Liver (tissue), 9 donors: ENCODE results near the gene AADACL4. TPM values are rescaled to one million over a fixed set of nuclear protein-coding genes. Genes with fewer than 3 reads are reported as not detected.

Experiments
- DNase-seq: peaks from one replicate; pipeline ENCODE4 v3.0.0-alpha.2; 2017; ENCODE audit warnings: low spot score
- H3K27ac ChIP-seq, 2 donors: one replicate each; pipeline ENCODE4 v1.7.0; 2013; ENCODE audit warnings: inconsistent platforms in 2 of 2, low read length in 2 of 2, control low read depth in 1 of 2, low read depth in 1 of 2, mild to moderate bottlenecking in 1 of 2
- H3K27me3 ChIP-seq, 4 donors: one replicate each; pipeline versions ENCODE4 v1.6.1 to v1.7.0; 2013; ENCODE audit warnings: low read length in 3 of 4, inconsistent platforms in 1 of 4, mild to moderate bottlenecking in 1 of 4, moderate library complexity in 1 of 4; ENCODE audit not compliant: control insufficient read depth in 4 of 4, insufficient read depth in 4 of 4
- H3K36me3 ChIP-seq, 4 donors: one replicate each; pipeline versions ENCODE4 v1.6.1 to v1.7.0; 2013; ENCODE audit warnings: low read length in 3 of 4, mild to moderate bottlenecking in 3 of 4, low read depth in 1 of 4, moderate library complexity in 1 of 4; ENCODE audit not compliant: control insufficient read depth in 4 of 4, insufficient read depth in 3 of 4
- H3K4me1 ChIP-seq, 4 donors: one replicate each; pipeline versions ENCODE4 v1.6.1 to v1.7.0; 2013; ENCODE audit warnings: low read length in 3 of 4, mild to moderate bottlenecking in 3 of 4, moderate library complexity in 1 of 4; ENCODE audit not compliant: control insufficient read depth in 4 of 4, insufficient read depth in 4 of 4
- H3K4me3 ChIP-seq, 3 donors: one replicate each; pipeline versions ENCODE4 v1.6.1 to v1.7.0; 2013; ENCODE audit warnings: low read length in 3 of 3, control low read depth in 1 of 3, low read depth in 1 of 3, mild to moderate bottlenecking in 1 of 3
- H3K9ac ChIP-seq, 2 donors: one replicate each; pipeline ENCODE4 v1.7.0; 2013; ENCODE audit warnings: low read length in 2 of 2, mild to moderate bottlenecking in 2 of 2, moderate library complexity in 2 of 2, control low read depth in 1 of 2, low read depth in 1 of 2
- H3K9me3 ChIP-seq, 4 donors: one replicate each; pipeline versions ENCODE4 v1.6.1 to v1.7.0; 2013; ENCODE audit warnings: low read length in 3 of 4; ENCODE audit not compliant: control insufficient read depth in 4 of 4
- EGR1 ChIP-seq, 2 donors: IDR thresholded peaks; 2 replicates each; pipeline ENCODE4 v1.6.1; 2016 to 2018; ENCODE audit warnings: antibody characterized with exemption in 2 of 2, low read depth in 2 of 2
- FOXA1 ChIP-seq: IDR thresholded peaks from 2 replicates; pipeline ENCODE4 v1.6.1; 2016; ENCODE audit warnings: antibody characterized with exemption
- FOXA2 ChIP-seq: IDR thresholded peaks from 2 replicates; pipeline ENCODE4 v1.6.1; 2016; ENCODE audit warnings: antibody characterized with exemption
- GABPA ChIP-seq, 2 donors: IDR thresholded peaks in 1 of 2; conservative IDR thresholded peaks in 1 of 2; 2 replicates each; pipeline ENCODE4 v1.6.1; 2016; ENCODE audit warnings: antibody characterized with exemption in 2 of 2, mild to moderate bottlenecking in 1 of 2, moderate library complexity in 1 of 2
- HNF4A ChIP-seq, 2 donors: conservative IDR thresholded peaks; 2 replicates each; pipeline ENCODE4 v1.6.1; 2016; ENCODE audit warnings: antibody characterized with exemption in 2 of 2, mild to moderate bottlenecking in 2 of 2
- HNF4G ChIP-seq: IDR thresholded peaks from 2 replicates; pipeline ENCODE4 v1.6.1; 2016; ENCODE audit warnings: antibody characterized with exemption
- JUND ChIP-seq, 2 donors: IDR thresholded peaks; 2 replicates each; pipeline ENCODE4 v1.6.1; 2016; ENCODE audit warnings: antibody characterized with exemption in 2 of 2
- NR2F2 ChIP-seq: IDR thresholded peaks from 2 replicates; pipeline ENCODE4 v1.6.1; 2016; ENCODE audit warnings: antibody characterized with exemption
- RAD21 ChIP-seq, 2 donors: IDR thresholded peaks; 2 replicates each; pipeline ENCODE4 v1.6.1; 2016; ENCODE audit warnings: antibody characterized with exemption in 2 of 2, mild to moderate bottlenecking in 2 of 2
- RXRA ChIP-seq, 2 donors: IDR thresholded peaks; 2 replicates each; pipeline ENCODE4 v1.6.1; 2017 to 2018; ENCODE audit warnings: antibody characterized with exemption in 2 of 2, mild to moderate bottlenecking in 1 of 2
- SP1 ChIP-seq: IDR thresholded peaks from 2 replicates; pipeline ENCODE4 v1.6.1; 2018; ENCODE audit warnings: antibody characterized with exemption, mild to moderate bottlenecking
- TAF1 ChIP-seq: conservative IDR thresholded peaks from 2 replicates; pipeline ENCODE4 v1.6.1; 2016; ENCODE audit warnings: antibody characterized with exemption, mild to moderate bottlenecking
- YY1 ChIP-seq: IDR thresholded peaks from 2 replicates; pipeline ENCODE4 v1.6.1; 2016; ENCODE audit warnings: antibody characterized with exemption, mild to moderate bottlenecking
- WGBS: extraction: QIAGEN DNeasy Blood & Tissue Kit; methylation state at CpG from one replicate; pipeline ENCODE4 v1.1.7; 2013; 5-methylcytosine and 5-hydroxymethylcytosine counted together
- polyA plus RNA-seq, 2 donors: library from polyadenylated mRNA; stranded (reverse) in 1 of 2; unstranded in 1 of 2; fragments of 200-250 nt in 1 of 2; fragments of >200 nt in 1 of 2; fragmentation: Nextera tagmentation in 1 of 2; extraction: Ambion mirVana in 1 of 2; gene quantifications; one replicate each; pipeline versions ENCODE4 v1.2.1 to v1.2.3, GENCODE V29; 2013 to 2015
- total RNA-seq, 2 donors: library from RNA; depleted of rRNA; stranded (reverse); fragments of >200 nt; gene quantifications; one replicate each; pipeline ENCODE4 v1.2.3, GENCODE V29; 2014
- TF ChIP-seq, protein P1 (sequence below): IDR thresholded peaks from 2 replicates; pipeline ENCODE4 v1.6.1; 2016; ENCODE audit warnings: antibody characterized with exemption
- TF ChIP-seq, protein P2 (sequence below): IDR thresholded peaks from 2 replicates; pipeline ENCODE4 v1.6.1; 2016; ENCODE audit warnings: antibody characterized with exemption
- TF ChIP-seq, protein P3 (sequence below): IDR thresholded peaks from 2 replicates; pipeline ENCODE4 v1.6.1; 2016; ENCODE audit warnings: antibody characterized with exemption, mild to moderate bottlenecking
- TF ChIP-seq, protein P4 (sequence below): IDR thresholded peaks from 2 replicates; pipeline ENCODE4 v1.6.1; 2016; ENCODE audit warnings: antibody characterized with exemption
- TF ChIP-seq, protein P5 (sequence below): fragments of 150-350 bp; IDR thresholded peaks from 2 replicates; pipeline ENCODE4 v1.5.1; 2017; ENCODE audit warnings: improper control_type of control experiment, low read depth, low read length; ENCODE audit not compliant: missing input control
- donor health status: healthy.
- donor health status: healthy.
- donor health status: healthy.
- donor health status: healthy.
- donor health status: healthy.

The AADACL4 gene
- total and polyA plus RNA-seq, 4 donors: not detected

DNA sequence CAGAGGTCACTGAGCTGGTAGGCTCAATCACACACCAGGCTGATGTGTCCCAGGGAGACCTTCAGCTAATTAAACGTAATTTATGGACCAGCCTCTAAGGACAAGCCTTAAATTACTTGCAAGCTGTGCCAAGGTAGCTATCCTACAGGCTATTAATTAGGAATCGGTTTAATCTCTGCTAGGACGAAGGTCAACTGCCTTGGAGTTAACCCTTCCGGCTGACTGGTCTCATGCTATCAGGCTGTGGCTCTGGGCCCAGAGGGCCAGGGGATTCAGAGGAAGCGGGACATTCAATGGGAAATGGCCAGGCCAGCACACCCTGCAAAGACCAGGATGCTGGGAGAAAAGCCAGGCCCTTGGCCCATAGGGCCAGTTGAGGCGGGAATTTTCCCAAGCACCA lies 44.9 kb upstream of the AADACL4 start:
- no peaks in the 10 kb centered on the region for H3K27me3 ChIP-seq
- DNase-seq: no peak

DNA sequence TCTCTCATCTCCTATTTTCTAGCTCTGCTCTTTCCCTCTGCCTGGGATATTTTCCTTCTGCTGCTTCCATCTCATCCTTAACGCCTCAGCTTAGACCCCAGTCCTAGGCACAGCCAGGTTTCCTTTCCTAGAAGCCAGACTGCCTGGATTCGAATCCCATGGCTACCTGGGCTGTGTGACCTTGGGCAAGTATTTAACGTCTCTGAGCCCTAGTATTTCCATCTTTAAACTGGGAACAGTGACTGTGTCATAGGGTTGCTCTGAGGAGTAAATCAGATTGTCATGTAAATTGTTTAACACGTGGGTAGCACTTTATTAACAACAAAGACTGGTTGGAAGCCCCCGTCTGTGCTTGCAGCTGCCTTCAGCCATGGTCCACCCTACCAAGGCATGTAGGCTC lies 44.2 kb upstream of the AADACL4 start:
- Histone ChIP-seq H3K4me3 (no peak overlapping the region), H3K4me1 (peaks cover 46 to 92% (median 84%) of the 10 kb centered on the region in 4 donors), H3K9me3 (no peaks in the 10 kb centered on the region), H3K36me3 (peaks cover 0 to 4% (median 1%) of the 10 kb centered on the region in 4 donors), H3K27me3 (no peaks in the 10 kb centered on the region), H3K27ac (peak overlapping the region; percentile 94 to 96), H3K9ac (no peak overlapping the region)
- WGBS: 82% methylated on average over 5 of the region's 5 CpGs
- no peak for TF ChIP-seq HNF4A (conservative IDR thresholded peaks at IDR 0.05)
- TF ChIP-seq YY1: no peak
- no peak for TF ChIP-seq EGR1 (IDR thresholded peaks at IDR 0.05; ENCODE audit: low read depth in 2 of 2)
- TF ChIP-seq, protein P1, sequence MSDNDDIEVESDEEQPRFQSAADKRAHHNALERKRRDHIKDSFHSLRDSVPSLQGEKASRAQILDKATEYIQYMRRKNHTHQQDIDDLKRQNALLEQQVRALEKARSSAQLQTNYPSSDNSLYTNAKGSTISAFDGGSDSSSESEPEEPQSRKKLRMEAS: no peak
- no peak for TF ChIP-seq RAD21 (IDR thresholded peaks at IDR 0.05)
- TF ChIP-seq, protein P2, sequence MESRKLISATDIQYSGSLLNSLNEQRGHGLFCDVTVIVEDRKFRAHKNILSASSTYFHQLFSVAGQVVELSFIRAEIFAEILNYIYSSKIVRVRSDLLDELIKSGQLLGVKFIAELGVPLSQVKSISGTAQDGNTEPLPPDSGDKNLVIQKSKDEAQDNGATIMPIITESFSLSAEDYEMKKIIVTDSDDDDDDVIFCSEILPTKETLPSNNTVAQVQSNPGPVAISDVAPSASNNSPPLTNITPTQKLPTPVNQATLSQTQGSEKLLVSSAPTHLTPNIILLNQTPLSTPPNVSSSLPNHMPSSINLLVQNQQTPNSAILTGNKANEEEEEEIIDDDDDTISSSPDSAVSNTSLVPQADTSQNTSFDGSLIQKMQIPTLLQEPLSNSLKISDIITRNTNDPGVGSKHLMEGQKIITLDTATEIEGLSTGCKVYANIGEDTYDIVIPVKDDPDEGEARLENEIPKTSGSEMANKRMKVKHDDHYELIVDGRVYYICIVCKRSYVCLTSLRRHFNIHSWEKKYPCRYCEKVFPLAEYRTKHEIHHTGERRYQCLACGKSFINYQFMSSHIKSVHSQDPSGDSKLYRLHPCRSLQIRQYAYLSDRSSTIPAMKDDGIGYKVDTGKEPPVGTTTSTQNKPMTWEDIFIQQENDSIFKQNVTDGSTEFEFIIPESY: no peak
- TF ChIP-seq, protein P3, sequence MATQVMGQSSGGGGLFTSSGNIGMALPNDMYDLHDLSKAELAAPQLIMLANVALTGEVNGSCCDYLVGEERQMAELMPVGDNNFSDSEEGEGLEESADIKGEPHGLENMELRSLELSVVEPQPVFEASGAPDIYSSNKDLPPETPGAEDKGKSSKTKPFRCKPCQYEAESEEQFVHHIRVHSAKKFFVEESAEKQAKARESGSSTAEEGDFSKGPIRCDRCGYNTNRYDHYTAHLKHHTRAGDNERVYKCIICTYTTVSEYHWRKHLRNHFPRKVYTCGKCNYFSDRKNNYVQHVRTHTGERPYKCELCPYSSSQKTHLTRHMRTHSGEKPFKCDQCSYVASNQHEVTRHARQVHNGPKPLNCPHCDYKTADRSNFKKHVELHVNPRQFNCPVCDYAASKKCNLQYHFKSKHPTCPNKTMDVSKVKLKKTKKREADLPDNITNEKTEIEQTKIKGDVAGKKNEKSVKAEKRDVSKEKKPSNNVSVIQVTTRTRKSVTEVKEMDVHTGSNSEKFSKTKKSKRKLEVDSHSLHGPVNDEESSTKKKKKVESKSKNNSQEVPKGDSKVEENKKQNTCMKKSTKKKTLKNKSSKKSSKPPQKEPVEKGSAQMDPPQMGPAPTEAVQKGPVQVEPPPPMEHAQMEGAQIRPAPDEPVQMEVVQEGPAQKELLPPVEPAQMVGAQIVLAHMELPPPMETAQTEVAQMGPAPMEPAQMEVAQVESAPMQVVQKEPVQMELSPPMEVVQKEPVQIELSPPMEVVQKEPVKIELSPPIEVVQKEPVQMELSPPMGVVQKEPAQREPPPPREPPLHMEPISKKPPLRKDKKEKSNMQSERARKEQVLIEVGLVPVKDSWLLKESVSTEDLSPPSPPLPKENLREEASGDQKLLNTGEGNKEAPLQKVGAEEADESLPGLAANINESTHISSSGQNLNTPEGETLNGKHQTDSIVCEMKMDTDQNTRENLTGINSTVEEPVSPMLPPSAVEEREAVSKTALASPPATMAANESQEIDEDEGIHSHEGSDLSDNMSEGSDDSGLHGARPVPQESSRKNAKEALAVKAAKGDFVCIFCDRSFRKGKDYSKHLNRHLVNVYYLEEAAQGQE: no peak
- TF ChIP-seq FOXA2: no peak
- TF ChIP-seq HNF4G: no peak
- TF ChIP-seq, protein P4, sequence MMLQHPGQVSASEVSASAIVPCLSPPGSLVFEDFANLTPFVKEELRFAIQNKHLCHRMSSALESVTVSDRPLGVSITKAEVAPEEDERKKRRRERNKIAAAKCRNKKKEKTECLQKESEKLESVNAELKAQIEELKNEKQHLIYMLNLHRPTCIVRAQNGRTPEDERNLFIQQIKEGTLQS: no peak
- no peak for TF ChIP-seq NR2F2
- no peak for TF ChIP-seq RXRA (IDR thresholded peaks at IDR 0.05)
- TF ChIP-seq, protein P5, sequence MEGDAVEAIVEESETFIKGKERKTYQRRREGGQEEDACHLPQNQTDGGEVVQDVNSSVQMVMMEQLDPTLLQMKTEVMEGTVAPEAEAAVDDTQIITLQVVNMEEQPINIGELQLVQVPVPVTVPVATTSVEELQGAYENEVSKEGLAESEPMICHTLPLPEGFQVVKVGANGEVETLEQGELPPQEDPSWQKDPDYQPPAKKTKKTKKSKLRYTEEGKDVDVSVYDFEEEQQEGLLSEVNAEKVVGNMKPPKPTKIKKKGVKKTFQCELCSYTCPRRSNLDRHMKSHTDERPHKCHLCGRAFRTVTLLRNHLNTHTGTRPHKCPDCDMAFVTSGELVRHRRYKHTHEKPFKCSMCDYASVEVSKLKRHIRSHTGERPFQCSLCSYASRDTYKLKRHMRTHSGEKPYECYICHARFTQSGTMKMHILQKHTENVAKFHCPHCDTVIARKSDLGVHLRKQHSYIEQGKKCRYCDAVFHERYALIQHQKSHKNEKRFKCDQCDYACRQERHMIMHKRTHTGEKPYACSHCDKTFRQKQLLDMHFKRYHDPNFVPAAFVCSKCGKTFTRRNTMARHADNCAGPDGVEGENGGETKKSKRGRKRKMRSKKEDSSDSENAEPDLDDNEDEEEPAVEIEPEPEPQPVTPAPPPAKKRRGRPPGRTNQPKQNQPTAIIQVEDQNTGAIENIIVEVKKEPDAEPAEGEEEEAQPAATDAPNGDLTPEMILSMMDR: no peak
- TF ChIP-seq SP1: no peak
- TF ChIP-seq TAF1: no peak
- no peak for TF ChIP-seq GABPA (IDR thresholded peaks at IDR 0.05 in 1 of 2, conservative IDR thresholded peaks at IDR 0.05 in 1 of 2)
- no peak for TF ChIP-seq FOXA1
- no peak for TF ChIP-seq JUND (IDR thresholded peaks at IDR 0.05)
- DNase-seq: no peak

More for the DNA sequence above, 44.9 kb upstream of the AADACL4 start:
- Histone ChIP-seq H3K36me3 (peaks cover 0 to 4% (median 1%) of the 10 kb centered on the region in 4 donors), H3K4me1 (peaks cover 44 to 92% (median 85%) of the 10 kb centered on the region in 4 donors), H3K9me3 (no peaks in the 10 kb centered on the region), H3K4me3 (no peak overlapping the region), H3K9ac (peak overlapping the region; percentile 37 to 40), H3K27ac (peak overlapping the region; percentile 94 to 96)
- peak in 1 of 2 donors; percentile 5 for TF ChIP-seq RAD21 (IDR thresholded peaks at IDR 0.05)
- TF ChIP-seq RXRA (IDR thresholded peaks at IDR 0.05): peak in 1 of 2 donors; percentile 9
- TF ChIP-seq NR2F2: peak; percentile 26
- TF ChIP-seq HNF4G: no peak
- WGBS: 34% methylated on average over 6 of the region's 6 CpGs
